Suprapubic skin (tissue), 4 donors: ENCODE results near the gene RPRD1A. TPM values are rescaled to one million over a fixed set of nuclear protein-coding genes. Genes with fewer than 3 reads are reported as not detected.

Source experiments
- DNase-seq, 2 donors: peaks; one replicate each; pipeline ENCODE4 v3.0.0-alpha.2; 2019; ENCODE audit warnings: low spot score in 2 of 2
- H3K27ac ChIP-seq: fragments of 200-600 bp; sonication (generic); one replicate; pipeline ENCODE4 v1.5.1; 2019
- H3K27me3 ChIP-seq: fragments of 200-600 bp; sonication (generic); one replicate; pipeline ENCODE4 v1.5.1; 2019
- H3K36me3 ChIP-seq: fragments of 200-600 bp; sonication (generic); one replicate; pipeline ENCODE4 v1.5.1; 2019
- H3K4me1 ChIP-seq: fragments of 200-600 bp; sonication (generic); one replicate; pipeline ENCODE4 v1.5.1; 2019
- H3K4me3 ChIP-seq: fragments of 200-600 bp; sonication (generic); one replicate; pipeline ENCODE4 v1.5.1; 2019; ENCODE audit warnings: mild to moderate bottlenecking
- H3K9me3 ChIP-seq: fragments of 200-600 bp; sonication (generic); one replicate; pipeline ENCODE4 v1.5.1; 2019
- EP300 ChIP-seq: sonication (generic); formaldehyde crosslinking; IDR thresholded peaks from one replicate; pipeline ENCODE4 v1.6.1; 2017; ENCODE audit warnings: antibody characterized with exemption
- POLR2A ChIP-seq, 2 donors: fragments of 450-650 bp; IDR thresholded peaks; one replicate each; pipeline ENCODE4 v1.6.1; 2017; ENCODE audit warnings: antibody characterized with exemption in 2 of 2, mild to moderate bottlenecking in 2 of 2, moderate library complexity in 2 of 2
- POLR2AphosphoS5 ChIP-seq, 3 donors: sonication (generic); formaldehyde crosslinking; IDR thresholded peaks; one replicate each; pipeline ENCODE4 v1.6.1; 2017; ENCODE audit warnings: antibody characterized with exemption in 3 of 3
- WGBS: methylation state at CpG from one replicate; pipeline ENCODE4 v1.1.5; 2018; 5-methylcytosine and 5-hydroxymethylcytosine counted together
- total RNA-seq, 4 donors: library from RNA; depleted of rRNA; stranded (reverse); fragments of >200 nt; gene quantifications; one replicate each; pipeline ENCODE4 v1.1.0, GENCODE V29; 2016
- TF ChIP-seq, protein P1 (sequence below), 2 donors: fragments of 200-600 bp in 1 of 2; fragments of 450-650 bp in 1 of 2; sonication (generic) in 1 of 2; IDR thresholded peaks; one replicate each; pipeline ENCODE4 v1.5.1; 2016 to 2019; ENCODE audit warnings: antibody characterized with exemption in 2 of 2, mild to moderate bottlenecking in 1 of 2, moderate library complexity in 1 of 2

The RPRD1A gene
- total RNA-seq, 4 donors from 2014 or later, result 34.9 to 74.5 (median 47.3) TPM

DNA sequence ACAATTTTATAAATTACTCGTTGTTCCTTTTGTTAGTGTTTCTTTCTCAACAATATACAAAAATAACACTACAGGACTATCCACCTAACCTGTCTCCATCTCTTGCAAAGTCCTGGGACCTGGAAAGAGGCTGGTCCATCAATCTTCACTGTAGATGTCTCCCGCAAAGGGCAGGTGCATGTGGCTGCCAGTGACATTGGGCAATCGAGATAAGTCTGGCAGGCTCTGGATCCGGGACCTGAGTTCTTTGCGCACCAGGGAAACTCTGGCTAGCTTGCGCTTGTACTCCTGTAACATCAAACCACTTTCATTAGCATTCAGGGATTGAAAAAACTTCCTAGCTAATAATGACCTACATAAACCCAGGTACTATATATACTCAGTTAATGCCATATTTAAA lies 74.3 kb downstream of the RPRD1A start:
- no peaks in the 10 kb centered on the region for H3K9me3 ChIP-seq
- no peak for TF ChIP-seq POLR2A (IDR thresholded peaks at IDR 0.05)
- TF ChIP-seq, protein P1, sequence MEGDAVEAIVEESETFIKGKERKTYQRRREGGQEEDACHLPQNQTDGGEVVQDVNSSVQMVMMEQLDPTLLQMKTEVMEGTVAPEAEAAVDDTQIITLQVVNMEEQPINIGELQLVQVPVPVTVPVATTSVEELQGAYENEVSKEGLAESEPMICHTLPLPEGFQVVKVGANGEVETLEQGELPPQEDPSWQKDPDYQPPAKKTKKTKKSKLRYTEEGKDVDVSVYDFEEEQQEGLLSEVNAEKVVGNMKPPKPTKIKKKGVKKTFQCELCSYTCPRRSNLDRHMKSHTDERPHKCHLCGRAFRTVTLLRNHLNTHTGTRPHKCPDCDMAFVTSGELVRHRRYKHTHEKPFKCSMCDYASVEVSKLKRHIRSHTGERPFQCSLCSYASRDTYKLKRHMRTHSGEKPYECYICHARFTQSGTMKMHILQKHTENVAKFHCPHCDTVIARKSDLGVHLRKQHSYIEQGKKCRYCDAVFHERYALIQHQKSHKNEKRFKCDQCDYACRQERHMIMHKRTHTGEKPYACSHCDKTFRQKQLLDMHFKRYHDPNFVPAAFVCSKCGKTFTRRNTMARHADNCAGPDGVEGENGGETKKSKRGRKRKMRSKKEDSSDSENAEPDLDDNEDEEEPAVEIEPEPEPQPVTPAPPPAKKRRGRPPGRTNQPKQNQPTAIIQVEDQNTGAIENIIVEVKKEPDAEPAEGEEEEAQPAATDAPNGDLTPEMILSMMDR (IDR thresholded peaks at IDR 0.05), result no peak
- TF ChIP-seq EP300, result no peak
- TF ChIP-seq POLR2AphosphoS5 (IDR thresholded peaks at IDR 0.05), result no peak
- 98% methylated on average over 6 of the region's 6 CpGs for WGBS
- H3K27ac ChIP-seq, result no peak overlapping the region
- H3K27me3 ChIP-seq, result no peaks in the 10 kb centered on the region
- H3K4me1 ChIP-seq, result no peaks in the 10 kb centered on the region
- DNase-seq, result no peak
- no peak overlapping the region for H3K4me3 ChIP-seq
- peaks cover 24% of the 10 kb centered on the region for H3K36me3 ChIP-seq

DNA sequence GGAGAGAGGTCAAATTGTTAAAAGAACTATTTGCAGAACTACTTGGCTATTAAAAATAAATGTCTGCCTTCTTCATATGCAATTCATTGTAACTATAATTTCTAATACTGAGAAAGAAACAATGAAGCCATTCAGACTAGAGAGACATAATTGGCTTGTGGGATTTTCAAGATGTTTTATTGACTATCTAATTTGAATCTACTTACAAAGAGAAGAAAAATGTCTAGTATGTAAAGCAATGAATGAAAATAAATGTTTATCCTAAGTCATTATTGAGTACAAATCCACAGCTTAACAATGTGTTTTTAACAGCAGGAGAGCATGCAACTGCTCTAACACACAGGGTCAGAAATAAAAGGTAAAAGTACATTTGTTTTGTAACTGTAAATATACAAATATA lies 75.7 kb downstream of the RPRD1A start:
- no peak for DNase-seq
- H3K27ac ChIP-seq, result no peak overlapping the region
- no peaks in the 10 kb centered on the region for H3K9me3 ChIP-seq
- no peaks in the 10 kb centered on the region for H3K27me3 ChIP-seq
- no peaks in the 10 kb centered on the region for H3K4me1 ChIP-seq
- TF ChIP-seq, protein P1 (IDR thresholded peaks at IDR 0.05), result no peak
- TF ChIP-seq POLR2AphosphoS5 (IDR thresholded peaks at IDR 0.05), result no peak
- H3K4me3 ChIP-seq, result no peak overlapping the region
- H3K36me3 ChIP-seq, result peaks cover 32% of the 10 kb centered on the region

DNA sequence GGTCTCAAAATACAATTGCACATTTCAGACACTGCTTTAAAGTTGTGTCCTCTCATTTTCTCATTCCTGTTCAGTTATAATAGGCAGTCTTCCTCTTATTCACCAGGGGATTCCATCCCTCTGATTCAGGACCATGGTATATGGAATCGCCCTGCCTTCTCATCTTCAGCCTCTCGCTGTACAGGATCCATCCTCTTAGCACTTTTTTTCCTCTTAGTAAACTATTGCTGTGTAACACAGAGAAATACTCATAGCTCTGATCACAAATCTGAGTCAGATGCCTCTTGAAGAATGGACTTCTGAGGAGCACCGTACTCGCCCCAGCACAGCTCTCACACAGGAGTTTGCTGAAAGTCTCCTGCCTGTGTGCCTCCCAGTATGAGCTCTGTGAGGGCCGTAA lies 83.5 kb downstream of the RPRD1A start:
- Histone ChIP-seq H3K27me3 (no peaks in the 10 kb centered on the region), H3K36me3 (peaks cover 49% of the 10 kb centered on the region), H3K4me1 (no peaks in the 10 kb centered on the region), H3K27ac (no peak overlapping the region), H3K4me3 (no peak overlapping the region), H3K9me3 (no peaks in the 10 kb centered on the region)
- TF ChIP-seq, protein P1 (IDR thresholded peaks at IDR 0.05), result no peak
- TF ChIP-seq POLR2AphosphoS5 (IDR thresholded peaks at IDR 0.05) (no peak), EP300 (no peak), POLR2A (IDR thresholded peaks at IDR 0.05) (no peak)
- DNase-seq, result no peak
- WGBS, result 89% methylated on average over 5 of the region's 5 CpGs

DNA sequence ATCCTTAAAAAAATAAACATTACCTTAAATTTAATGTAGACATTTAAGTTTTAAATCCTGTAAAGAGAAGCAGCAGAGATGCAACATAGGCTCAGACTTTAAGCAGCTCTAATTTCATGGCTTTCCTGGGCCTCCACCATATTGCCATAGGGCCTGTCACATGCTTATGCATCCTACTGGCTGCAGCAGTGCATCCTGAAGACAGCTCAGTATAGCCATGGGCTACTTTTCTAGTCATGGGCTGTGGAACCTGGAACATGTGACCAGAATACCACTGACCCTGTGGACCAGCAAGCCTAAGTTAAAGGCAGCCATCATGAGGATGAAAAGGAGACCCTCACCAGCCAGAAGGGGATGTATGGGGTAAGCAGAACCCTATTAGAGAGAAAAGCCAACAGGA lies 84.2 kb downstream of the RPRD1A start:
- Histone ChIP-seq H3K36me3 (peaks cover 50% of the 10 kb centered on the region), H3K4me1 (no peaks in the 10 kb centered on the region)

DNA sequence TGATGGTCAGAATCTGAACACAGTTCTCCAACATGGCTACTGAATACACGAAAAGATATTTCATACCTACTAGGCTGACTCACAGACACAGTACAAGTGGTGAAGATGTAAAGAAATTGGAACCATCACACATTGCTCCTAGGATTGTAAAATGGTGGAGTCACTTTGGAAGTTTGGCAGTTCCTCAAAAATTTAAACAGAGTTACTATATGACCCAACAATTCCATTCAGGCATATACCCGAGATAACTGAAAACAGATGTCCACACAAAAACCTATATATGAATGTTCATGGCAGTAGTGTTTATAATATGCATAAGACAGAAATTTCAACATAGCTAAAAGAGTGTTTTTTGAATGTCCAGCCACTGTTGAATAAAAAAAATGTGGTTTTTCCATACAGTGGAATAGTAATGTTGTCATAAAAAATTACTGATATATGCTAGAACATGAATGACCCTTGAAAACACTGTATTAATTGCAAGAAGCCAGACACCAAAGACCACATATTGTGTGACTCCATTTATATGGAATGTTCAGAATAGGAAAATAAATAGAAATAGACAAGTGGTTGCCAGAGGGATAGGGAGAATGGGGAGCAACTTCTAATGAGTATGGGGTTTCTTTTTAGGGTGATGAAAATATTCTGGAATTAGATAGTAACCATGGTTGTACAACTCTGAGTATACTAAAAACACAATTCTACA lies 84.8 kb downstream of the RPRD1A start:
- no peak for DNase-seq
- H3K4me1 ChIP-seq, result no peaks in the 10 kb centered on the region
- H3K27me3 ChIP-seq, result no peaks in the 10 kb centered on the region
- no peaks in the 10 kb centered on the region for H3K9me3 ChIP-seq
- TF ChIP-seq, protein P1 (IDR thresholded peaks at IDR 0.05), result no peak
- no peak for TF ChIP-seq POLR2AphosphoS5 (IDR thresholded peaks at IDR 0.05)
- no peak for TF ChIP-seq POLR2A (IDR thresholded peaks at IDR 0.05)
- no peak for TF ChIP-seq EP300
- 73% methylated on average over 2 of the region's 2 CpGs for WGBS
- H3K36me3 ChIP-seq, result peaks cover 53% of the 10 kb centered on the region
- H3K27ac ChIP-seq, result no peak overlapping the region
- no peak overlapping the region for H3K4me3 ChIP-seq

More for the DNA sequence above, 84.2 kb downstream of the RPRD1A start:
- Histone ChIP-seq H3K27ac (no peak overlapping the region), H3K27me3 (no peaks in the 10 kb centered on the region), H3K4me3 (no peak overlapping the region), H3K9me3 (no peaks in the 10 kb centered on the region)
- DNase-seq, result no peak
- no peak for TF ChIP-seq POLR2A (IDR thresholded peaks at IDR 0.05)
- TF ChIP-seq, protein P1 (IDR thresholded peaks at IDR 0.05), result no peak
- TF ChIP-seq EP300, result no peak
- TF ChIP-seq POLR2AphosphoS5 (IDR thresholded peaks at IDR 0.05), result no peak
